Endothelial cell (in vitro differentiated cells): ENCODE results near the gene PRDM5. TPM values are rescaled to one million over a fixed set of nuclear protein-coding genes. Genes with fewer than 3 reads are reported as not detected.

ENCODE experiments used
- DNase-seq: peaks from one replicate; pipeline ENCODE4 v3.0.0; 2021; ENCODE audit warnings: low spot score
- H3K27ac Mint-ChIP-seq: one replicate; pipeline ENCODE4 v1.8.0; 2021; ENCODE audit warnings: mixed read lengths, inconsistent platforms; ENCODE audit not compliant: unreplicated experiment
- H3K27me3 Mint-ChIP-seq: one replicate; pipeline ENCODE4 v1.8.0; 2021; ENCODE audit warnings: mild to moderate bottlenecking, moderate library complexity, mixed read lengths, inconsistent platforms; ENCODE audit not compliant: unreplicated experiment
- H3K36me3 Mint-ChIP-seq: one replicate; pipeline ENCODE4 v1.8.0; 2021; ENCODE audit warnings: mild to moderate bottlenecking, low read depth, mixed read lengths, inconsistent platforms; ENCODE audit not compliant: unreplicated experiment
- H3K4me1 Mint-ChIP-seq: one replicate; pipeline ENCODE4 v1.8.0; 2021; ENCODE audit warnings: mild to moderate bottlenecking, mixed read lengths, inconsistent platforms; ENCODE audit not compliant: unreplicated experiment
- H3K4me3 Mint-ChIP-seq: one replicate; pipeline ENCODE4 v1.8.0; 2021; ENCODE audit warnings: mild to moderate bottlenecking, mixed read lengths, inconsistent platforms; ENCODE audit not compliant: unreplicated experiment
- H3K9me3 Mint-ChIP-seq: one replicate; pipeline ENCODE4 v1.8.0; 2021; ENCODE audit warnings: mixed read lengths, inconsistent platforms; ENCODE audit not compliant: unreplicated experiment
- CTCF ChIP-seq: fragments of 200-600 bp; sonication (generic); IDR thresholded peaks from one replicate; pipeline ENCODE4 v1.5.0; 2021; ENCODE audit warnings: antibody characterized with exemption; ENCODE audit not compliant: unreplicated experiment
- total RNA-seq: library from RNA; stranded (reverse); fragmentation: NEBNext Ultra II Directional; extraction: Animal tissue kit (Norgen Biotek cat#: 25700); gene quantifications from one replicate; pipeline ENCODE4 v1.2.1, GENCODE V29; 2021; ENCODE audit not compliant: unreplicated experiment

Gene PRDM5
- total RNA-seq, 1 donor from 2014 or later: 17.0 TPM

GRCh38 chr4:120683897-120684540, 238.5 kb downstream of the PRDM5 start:
- Mint-ChIP-seq H3K27ac (no peak overlapping the region), H3K27me3 (peaks cover 1% of the 10 kb centered on the region), H3K9me3 (no peaks in the 10 kb centered on the region), H3K4me3 (no peak overlapping the region), H3K36me3 (no peaks in the 10 kb centered on the region), H3K4me1 (peaks cover 9% of the 10 kb centered on the region)
- no peak for DNase-seq
- no peak for TF ChIP-seq CTCF

GRCh38 chr4:120682981-120683380, 239.5 kb downstream of the PRDM5 start:
- TF ChIP-seq CTCF: no peak
- Mint-ChIP-seq H3K27ac (no peak overlapping the region), H3K36me3 (no peaks in the 10 kb centered on the region), H3K9me3 (no peaks in the 10 kb centered on the region), H3K4me3 (no peak overlapping the region), H3K27me3 (peaks cover 1% of the 10 kb centered on the region), H3K4me1 (peaks cover 9% of the 10 kb centered on the region)
- no peak for DNase-seq

- Mint-ChIP-seq H3K27me3 (no peaks in the 10 kb centered on the region), H3K4me1 (peaks cover 6% of the 10 kb centered on the region), H3K4me3 (no peak overlapping the region), H3K9me3 (no peaks in the 10 kb centered on the region), H3K36me3 (no peaks in the 10 kb centered on the region), H3K27ac (no peak overlapping the region)
- no peak for DNase-seq
- no peak for TF ChIP-seq CTCF
These were observed 241.8 kb downstream of the PRDM5 start for GRCh38 chr4:120680647-120681228.

GRCh38 chr4:120673696-120674095, 248.8 kb downstream of the PRDM5 start:
- H3K27me3 Mint-ChIP-seq: no peaks in the 10 kb centered on the region
- no peaks in the 10 kb centered on the region for H3K36me3 Mint-ChIP-seq
- no peaks in the 10 kb centered on the region for H3K9me3 Mint-ChIP-seq
- no peak overlapping the region for H3K4me3 Mint-ChIP-seq
- no peak for DNase-seq
- TF ChIP-seq CTCF: no peak
- H3K4me1 Mint-ChIP-seq: peaks cover 23% of the 10 kb centered on the region
- peak overlapping the region; percentile 99 for H3K27ac Mint-ChIP-seq

GRCh38 chr4:120672558-120673147, 249.9 kb downstream of the PRDM5 start:
- H3K27ac Mint-ChIP-seq: peak overlapping the region; percentile 99
- peak; percentile 52 for DNase-seq
- peaks cover 23% of the 10 kb centered on the region for H3K4me1 Mint-ChIP-seq
- no peaks in the 10 kb centered on the region for H3K36me3 Mint-ChIP-seq
- TF ChIP-seq CTCF: peak; percentile 18
- H3K27me3 Mint-ChIP-seq: no peaks in the 10 kb centered on the region
- peak overlapping the region; percentile 33 for H3K4me3 Mint-ChIP-seq
- H3K9me3 Mint-ChIP-seq: no peaks in the 10 kb centered on the region
